NAMALWA (cell line): ENCODE results near the gene DNAJC18.

ENCODE experiments used
- DNase-seq: peaks from one replicate; pipeline ENCODE4 v3.0.0-alpha.2; 2015; ENCODE audit warnings: low spot score

The DNAJC18 gene

GRCh38 chr5:139403418-139403786, 35.9 kb downstream of the DNAJC18 start:
- no peak for DNase-seq

GRCh38 chr5:139402561-139403158, 36.7 kb downstream of the DNAJC18 start:
- peak; percentile 42 for DNase-seq

- DNase-seq, result no peak
These were observed 37.8 kb downstream of the DNAJC18 start for GRCh38 chr5:139401546-139401945.

- no peak for DNase-seq
These were observed 39.7 kb downstream of the DNAJC18 start for GRCh38 chr5:139399501-139400121.

- no peak for DNase-seq
These were observed 41.4 kb downstream of the DNAJC18 start for GRCh38 chr5:139397921-139398320.

- no peak for DNase-seq
These were observed 42.6 kb downstream of the DNAJC18 start for GRCh38 chr5:139396691-139397090.

- DNase-seq, result no peak
These were observed 43.3 kb downstream of the DNAJC18 start for GRCh38 chr5:139395844-139396640.

- no peak for DNase-seq
These were observed 44.4 kb downstream of the DNAJC18 start, which contains the start of gene PROB1 for GRCh38 chr5:139394654-139395566. Gene PROB1 (minus strand): TSS chr5:139395104. CDS start chr5:139395081, 23 bp downstream.

GRCh38 chr5:139394123-139394653, 45.1 kb downstream of the DNAJC18 start:
- peak; percentile 73 for DNase-seq

- no peak for DNase-seq
These were observed 45.7 kb downstream of the DNAJC18 start for GRCh38 chr5:139393497-139394122.

GRCh38 chr5:139392678-139393496, 46.4 kb downstream of the DNAJC18 start:
- peak; percentile 92 for DNase-seq

- no peak for DNase-seq
These were observed 47.0 kb downstream of the DNAJC18 start for GRCh38 chr5:139392324-139392677.

GRCh38 chr5:139391570-139392323, 47.6 kb downstream of the DNAJC18 start:
- DNase-seq, result peak; percentile 58

- DNase-seq, result peak; percentile 26
These were observed 48.4 kb downstream of the DNAJC18 start for GRCh38 chr5:139390639-139391569.

GRCh38 chr5:139389701-139390638, 49.4 kb downstream of the DNAJC18 start, which contains the start of gene MZB1:
Gene MZB1 (minus strand): TSS chr5:139389913. CDS start chr5:139389856, 57 bp downstream.
- DNase-seq, result peak; percentile 96

- DNase-seq, result peak; percentile 91
These were observed 51.0 kb downstream of the DNAJC18 start for GRCh38 chr5:139388198-139388821.
